A549 (cell line): ENCODE measurements around the gene CSF3R. TPM values are rescaled to one million over a fixed set of nuclear protein-coding genes. Genes with fewer than 3 reads are reported as not detected.

Experiments used
- ATAC-seq, 2 experiments: fragments of 200-7000 bp in 1 of 2; fragments of >200 bp in 1 of 2; cut with Nextera tagmentation in 1 of 2; cut with Tn5 transposase in 1 of 2; 3 replicates each; pipeline versions ENCODE4 v1.8.0 to v1.9.1; 2018 to 2020; ENCODE audit warnings: mild to moderate bottlenecking in 1 of 2, moderate library complexity in 1 of 2
- CTCF ChIA-PET: fragments of 300-600 bp; sonication (Branson Sonifier 250); formaldehyde crosslinking; extraction: SDS; loops from one replicate; lab custom pipeline; 2021; ENCODE audit warnings: antibody characterized with exemption, inconsistent platforms; lab: Yijun Ruan, JAX
- POLR2A ChIA-PET: fragments of 350-600 bp; formaldehyde crosslinking; extraction: SDS; loops from one replicate; lab custom pipeline; 2021; ENCODE audit warnings: antibody characterized with exemption, inconsistent platforms; lab: Yijun Ruan, JAX
- DNase-seq, 2 experiments: peaks; one replicate each; pipeline versions ENCODE4 v3.0.0 to v3.0.0-alpha.2; 2011 to 2016; ENCODE audit warnings: low read depth in 1 of 2, low spot score in 1 of 2
- FAIRE-seq: peaks from 2 replicates; lab custom pipeline; 2011; peaks lifted over from hg19 to GRCh38; lab: Jason Lieb, UNC
- H3K27ac ChIP-seq, 2 experiments: fragments of >200 bp; sonication (Bioruptor Twin); formaldehyde crosslinking; 3 replicates each; pipeline ENCODE4 v1.5.1; 2016 to 2017
- H3K4me1 ChIP-seq: fragments of >200 bp; sonication (Bioruptor Twin); formaldehyde crosslinking; 3 replicates; pipeline ENCODE4 v1.6.1; 2016
- H3K4me2 ChIP-seq: fragments of >200 bp; sonication (Bioruptor Twin); formaldehyde crosslinking; 3 replicates; pipeline ENCODE4 v1.6.1; 2016
- H3K4me3 ChIP-seq: fragments of >200 bp; sonication (Bioruptor Twin); formaldehyde crosslinking; 3 replicates; pipeline ENCODE4 v1.5.1; 2016
- H3K9me3 ChIP-seq: fragments of >200 bp; sonication (Bioruptor Twin); formaldehyde crosslinking; 3 replicates; pipeline ENCODE4 v1.6.1; 2016
- BHLHE40 ChIP-seq: IDR thresholded peaks from 2 replicates; pipeline ENCODE4 v1.6.1; 2012; ENCODE audit warnings: low read depth, low read length, inconsistent platforms
- CBX2 ChIP-seq: fragments of 200-600 bp; sonication (generic); IDR thresholded peaks from 2 replicates; pipeline ENCODE4 v1.6.1; 2016; ENCODE audit warnings: low read depth, mild to moderate bottlenecking, borderline replicate concordance
- CEBPB ChIP-seq, 2 experiments: fragments of >200 bp in 1 of 2; sonication (Bioruptor Twin) in 1 of 2; formaldehyde crosslinking in 1 of 2; IDR thresholded peaks; 2 replicates each; pipeline ENCODE4 v1.6.1; 2012 to 2016
- CTCF ChIP-seq: fragments of >200 bp; sonication (Bioruptor Twin); formaldehyde crosslinking; IDR thresholded peaks from 3 replicates; pipeline ENCODE4 v1.5.1; 2016
- E2F6 ChIP-seq: IDR thresholded peaks from 2 replicates; pipeline ENCODE4 v1.6.1; 2012; ENCODE audit warnings: low read depth, borderline replicate concordance
- ELK1 ChIP-seq: fragments of 150-350 bp; IDR thresholded peaks from 2 replicates; pipeline ENCODE4 v1.6.1; 2014; ENCODE audit warnings: low read depth, mild to moderate bottlenecking, low read length
- FOSB ChIP-seq: fragments of 250-450 bp; sonication (Bioruptor Pico); IDR thresholded peaks from 2 replicates; pipeline ENCODE4 v1.5.0; 2020; ENCODE audit warnings: mild to moderate bottlenecking, moderate library complexity
- HMGXB4 ChIP-seq: fragments of 250-450 bp; sonication (Bioruptor Pico); IDR thresholded peaks from 2 replicates; pipeline ENCODE4 v1.5.0; 2021; ENCODE audit warnings: mild to moderate bottlenecking, moderate library complexity, borderline replicate concordance
- KDM1A ChIP-seq: fragments of 200-600 bp; sonication (generic); IDR thresholded peaks from 2 replicates; pipeline ENCODE4 v1.6.1; 2016; ENCODE audit warnings: low read depth, mild to moderate bottlenecking
- MYC ChIP-seq: IDR thresholded peaks from 2 replicates; pipeline ENCODE4 v1.6.1; 2012; ENCODE audit warnings: mild to moderate bottlenecking, inconsistent platforms, low read length, improper control_type of control experiment, borderline replicate concordance
- PHF8 ChIP-seq: fragments of 200-600 bp; sonication (generic); IDR thresholded peaks from 2 replicates; pipeline ENCODE4 v1.6.1; 2016; ENCODE audit warnings: low read depth, mild to moderate bottlenecking, antibody characterized with exemption, moderate library complexity, borderline replicate concordance
- POLR2A ChIP-seq: IDR thresholded peaks from 2 replicates; pipeline ENCODE4 v1.6.1; 2012; ENCODE audit warnings: mild to moderate bottlenecking, low read length
- RARB ChIP-seq: fragments of 250-450 bp; sonication (Bioruptor Pico); IDR thresholded peaks from 2 replicates; pipeline ENCODE4 v1.8.0; 2021; ENCODE audit warnings: mild to moderate bottlenecking, moderate library complexity
- RCOR1 ChIP-seq: fragments of 150-350 bp; IDR thresholded peaks from 2 replicates; pipeline ENCODE4 v1.6.1; 2014; ENCODE audit warnings: antibody characterized with exemption, low read length, low read depth
- TFCP2L1 ChIP-seq: fragments of 250-450 bp; sonication (Bioruptor Pico); IDR thresholded peaks from 2 replicates; pipeline ENCODE4 v1.5.0; 2021; ENCODE audit warnings: mild to moderate bottlenecking
- ZC3H11A ChIP-seq: fragments of 450-650 bp; IDR thresholded peaks from 2 replicates; pipeline ENCODE4 v1.6.1; 2014; ENCODE audit warnings: antibody characterized with exemption, mild to moderate bottlenecking
- ZFP36 ChIP-seq: fragments of 450-650 bp; IDR thresholded peaks from 2 replicates; pipeline ENCODE4 v1.6.1; 2014; ENCODE audit warnings: borderline replicate concordance; ENCODE audit not compliant: partially characterized antibody
- WGBS: methylation state at CpG from one replicate; pipeline ENCODE4 v1.1.6; 2017; ENCODE audit errors: missing lambda C conversion rate; 5-methylcytosine and 5-hydroxymethylcytosine counted together
- polyA plus RNA-seq, 4 experiments: library from polyadenylated mRNA; depleted of rRNA in 3 of 4; stranded (reverse); fragments of >200 nt; fragmentation: RNase III in 1 of 4; extraction: RNeasy Plus Mini Kit Qiagen cat#74134 plus additional on column Dnase treatment in 1 of 4; gene quantifications; 2 replicates in 3 of 4; 3 replicates in 1 of 4; pipeline ENCODE4 v1.2.3, GENCODE V29; 2011 to 2017
- TF ChIP-seq, protein P1 (sequence below): fragments of 200-600 bp; sonication (generic); IDR thresholded peaks from 2 replicates; pipeline ENCODE4 v1.6.1; 2016; ENCODE audit warnings: antibody characterized with exemption, mild to moderate bottlenecking, moderate library complexity

The CSF3R gene
- polyA plus RNA-seq, 2 of the 4 experiments (the other 2 are of a cell fraction): not detected

DNA sequence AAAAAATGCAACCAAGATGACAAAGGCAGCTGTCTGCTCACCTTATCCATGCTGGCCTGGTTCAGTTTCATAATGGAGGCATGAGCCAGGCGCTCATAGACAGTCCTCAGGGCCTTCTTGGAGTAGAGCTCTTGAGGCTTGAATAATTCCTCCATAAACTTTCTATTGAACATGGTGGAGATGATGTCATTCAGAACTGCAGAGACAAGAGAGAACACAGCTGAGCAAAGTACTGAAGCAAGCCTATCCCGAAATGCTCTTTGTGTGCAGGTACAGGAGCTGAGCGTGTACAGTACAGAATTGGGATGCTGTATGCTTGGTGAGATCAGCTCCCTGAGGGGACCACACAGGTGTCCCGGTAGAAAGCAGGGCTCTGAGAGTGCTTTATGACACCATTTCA lies 44.0 kb downstream of the CSF3R start:
- 89% methylated on average over 4 of the region's 4 CpGs for WGBS
- Histone ChIP-seq H3K4me3 (no peak overlapping the region), H3K27ac (no peak overlapping the region), H3K4me2 (no peak overlapping the region), H3K9me3 (no peaks in the 10 kb centered on the region), H3K4me1 (no peaks in the 10 kb centered on the region)
- ATAC-seq (no peak), FAIRE-seq (no peak), DNase-seq (no peak)
- no peak for TF ChIP-seq ZC3H11A
- TF ChIP-seq PHF8: no peak
- TF ChIP-seq POLR2A: no peak
- no peak for TF ChIP-seq RCOR1
- TF ChIP-seq FOSB: no peak
- no peak for TF ChIP-seq ZFP36
- TF ChIP-seq CTCF: no peak
- TF ChIP-seq, protein P1, sequence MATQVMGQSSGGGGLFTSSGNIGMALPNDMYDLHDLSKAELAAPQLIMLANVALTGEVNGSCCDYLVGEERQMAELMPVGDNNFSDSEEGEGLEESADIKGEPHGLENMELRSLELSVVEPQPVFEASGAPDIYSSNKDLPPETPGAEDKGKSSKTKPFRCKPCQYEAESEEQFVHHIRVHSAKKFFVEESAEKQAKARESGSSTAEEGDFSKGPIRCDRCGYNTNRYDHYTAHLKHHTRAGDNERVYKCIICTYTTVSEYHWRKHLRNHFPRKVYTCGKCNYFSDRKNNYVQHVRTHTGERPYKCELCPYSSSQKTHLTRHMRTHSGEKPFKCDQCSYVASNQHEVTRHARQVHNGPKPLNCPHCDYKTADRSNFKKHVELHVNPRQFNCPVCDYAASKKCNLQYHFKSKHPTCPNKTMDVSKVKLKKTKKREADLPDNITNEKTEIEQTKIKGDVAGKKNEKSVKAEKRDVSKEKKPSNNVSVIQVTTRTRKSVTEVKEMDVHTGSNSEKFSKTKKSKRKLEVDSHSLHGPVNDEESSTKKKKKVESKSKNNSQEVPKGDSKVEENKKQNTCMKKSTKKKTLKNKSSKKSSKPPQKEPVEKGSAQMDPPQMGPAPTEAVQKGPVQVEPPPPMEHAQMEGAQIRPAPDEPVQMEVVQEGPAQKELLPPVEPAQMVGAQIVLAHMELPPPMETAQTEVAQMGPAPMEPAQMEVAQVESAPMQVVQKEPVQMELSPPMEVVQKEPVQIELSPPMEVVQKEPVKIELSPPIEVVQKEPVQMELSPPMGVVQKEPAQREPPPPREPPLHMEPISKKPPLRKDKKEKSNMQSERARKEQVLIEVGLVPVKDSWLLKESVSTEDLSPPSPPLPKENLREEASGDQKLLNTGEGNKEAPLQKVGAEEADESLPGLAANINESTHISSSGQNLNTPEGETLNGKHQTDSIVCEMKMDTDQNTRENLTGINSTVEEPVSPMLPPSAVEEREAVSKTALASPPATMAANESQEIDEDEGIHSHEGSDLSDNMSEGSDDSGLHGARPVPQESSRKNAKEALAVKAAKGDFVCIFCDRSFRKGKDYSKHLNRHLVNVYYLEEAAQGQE: no peak
- TF ChIP-seq HMGXB4 (CRISPR knock-in tag): no peak
- no peak for TF ChIP-seq TFCP2L1 (CRISPR knock-in tag)
- TF ChIP-seq MYC: no peak
- no peak for TF ChIP-seq E2F6
- CTCF ChIA-PET: interaction anchor here (0.7 to 1.0 kb wide), 3 partner anchors 9 to 96 kb away, joined by 3 to 7 read pairs (median 4); no protein-coding TSS in a partner anchor
- POLR2A ChIA-PET: no interaction called here

DNA sequence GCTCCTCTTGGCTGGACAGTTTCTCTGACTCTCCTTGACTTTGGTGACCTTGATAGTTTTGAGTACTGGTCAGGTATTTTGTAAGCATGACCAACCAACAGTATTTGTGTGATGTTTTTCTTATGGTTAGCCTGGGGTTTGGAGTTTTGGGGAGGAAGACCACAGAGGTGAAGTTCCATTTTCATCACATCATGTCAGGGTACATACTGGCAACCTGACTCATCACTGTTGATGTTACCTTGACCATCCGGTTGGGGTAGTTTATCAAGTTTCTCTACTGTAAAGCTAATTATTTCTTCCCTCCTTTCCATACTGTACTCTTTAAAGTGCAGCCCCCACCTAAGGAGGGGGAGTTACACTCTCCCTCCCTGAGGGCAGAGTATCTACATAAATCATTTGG lies 45.9 kb downstream of the CSF3R start:
- Histone ChIP-seq H3K4me1 (0 out of 3 replicates have a peak, but pooled peaks cover 6% of the 10 kb centered on the region), H3K4me3 (no peak overlapping the region), H3K4me2 (no peak overlapping the region), H3K27ac (no peak overlapping the region), H3K9me3 (no peaks in the 10 kb centered on the region)
- 37% methylated on average over 1 of the region's 1 CpG for WGBS
- ChIA-PET CTCF (no interaction called here), POLR2A (no interaction called here)
- no peak for DNase-seq
- no peak for FAIRE-seq
- no peak for TF ChIP-seq RARB (CRISPR knock-in tag)
- TF ChIP-seq ELK1: no peak
- no peak for TF ChIP-seq KDM1A
- no peak for TF ChIP-seq BHLHE40
- TF ChIP-seq CBX2: no peak
- no peak for TF ChIP-seq CEBPB (IDR thresholded peaks at IDR 0.05)
- ATAC-seq: no peak
